Gastroesophageal sphincter (tissue), 3 donors: ENCODE data around the gene USP5.
A peak's percentile ranks its signal among the peaks of the same experiment; 100 is the strongest.

ENCODE experiments used
- CTCF ChIP-seq, 4 experiments: fragments of 200-600 bp in 2 of 4; fragments of 450-650 bp in 2 of 4; sonication (generic) in 1 of 4; IDR thresholded peaks; one replicate each; pipeline ENCODE4 v1.5.1; 2017 to 2019; ENCODE audit warnings: antibody characterized with exemption in 4 of 4, mild to moderate bottlenecking in 2 of 4, moderate library complexity in 2 of 4
- EP300 ChIP-seq: sonication (generic); formaldehyde crosslinking; IDR thresholded peaks from one replicate; pipeline ENCODE4 v1.6.1; 2017; ENCODE audit warnings: antibody characterized with exemption, mild to moderate bottlenecking
- POLR2A ChIP-seq, 2 donors: fragments of 450-650 bp; IDR thresholded peaks; one replicate each; pipeline ENCODE4 v1.6.1; 2017; ENCODE audit warnings: antibody characterized with exemption in 2 of 2, mild to moderate bottlenecking in 2 of 2, moderate library complexity in 1 of 2
- POLR2AphosphoS5 ChIP-seq: sonication (generic); formaldehyde crosslinking; IDR thresholded peaks from one replicate; pipeline ENCODE4 v1.6.1; 2017; ENCODE audit warnings: antibody characterized with exemption

DNA sequence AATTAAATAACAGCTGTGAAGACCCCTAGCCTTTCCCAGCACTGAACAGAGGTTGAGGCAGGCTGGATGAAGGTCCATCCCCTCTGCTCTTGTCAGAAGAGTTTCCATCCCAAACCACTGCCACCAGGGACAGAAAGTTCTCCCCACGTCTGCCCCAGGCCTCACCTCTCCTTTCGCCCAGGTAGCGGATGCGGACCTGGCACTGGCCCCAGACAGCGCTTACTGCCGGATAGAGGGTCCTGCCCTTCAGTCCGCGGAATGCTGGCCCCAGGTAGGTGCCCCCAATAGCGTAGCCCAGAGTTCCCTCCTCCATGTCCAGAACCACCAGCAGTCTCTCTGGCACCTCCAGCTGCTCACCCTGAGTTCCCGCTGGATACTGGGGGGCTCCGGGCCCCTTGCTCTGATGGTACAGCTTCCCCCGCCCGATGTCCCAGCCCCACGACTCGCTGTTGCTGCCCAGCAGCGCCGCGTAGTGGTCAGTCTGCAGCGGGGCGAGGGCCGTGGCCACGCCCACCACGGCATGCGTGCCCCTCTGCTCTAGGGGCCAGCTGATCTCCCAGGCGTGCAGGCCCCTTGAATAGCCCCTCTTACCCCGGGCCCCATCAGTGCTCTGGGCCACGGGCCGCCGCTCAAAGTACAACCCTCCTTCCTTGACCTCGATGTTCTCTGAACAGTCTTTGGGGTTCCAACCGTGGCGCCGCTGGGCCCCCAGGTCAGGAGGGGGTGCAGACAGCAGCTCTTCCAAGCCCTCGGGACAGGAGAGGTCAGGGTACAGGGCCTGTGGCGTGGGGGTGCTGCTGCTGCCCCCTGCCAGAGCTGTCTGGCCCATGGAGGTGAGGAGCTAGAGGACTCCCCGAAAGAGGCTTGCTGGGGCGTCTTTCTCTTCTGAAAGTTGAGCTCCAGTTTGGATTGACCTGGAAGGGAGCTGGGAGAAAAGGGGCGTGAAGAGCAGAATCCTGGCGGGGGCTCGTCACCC lies 20.4 kb downstream of the USP5 start:
- peak in 3 of 4 experiments; percentile 88 to 96 (median 91) for TF ChIP-seq CTCF (IDR thresholded peaks at IDR 0.05)
- TF ChIP-seq POLR2AphosphoS5, result peak; percentile 66
- TF ChIP-seq POLR2A (IDR thresholded peaks at IDR 0.05), result peak in 1 of 2 donors; percentile 18
- TF ChIP-seq EP300, result no peak
